ENCODE measurements around the gene TACC2.
"Not testable (repeated sequence)": the region's sequence is repeated elsewhere in the genome, so short reads cannot be mapped to it uniquely, and the experiment has no call there.

Gene TACC2

GRCh38 chr10:122191936-122192541, 203.1 kb downstream of the TACC2 start:
- DNase-seq (ENCODE audit: low spot score) = no peak

- DNase-seq (ENCODE audit: low spot score) = no peak
Measured at GRCh38 chr10:122194251-122194650, 205.3 kb downstream of the TACC2 start.

- no peak for DNase-seq (ENCODE audit: low spot score)
Measured at GRCh38 chr10:122196218-122196617, 207.3 kb downstream of the TACC2 start.

GRCh38 chr10:122197611-122198222, 208.8 kb downstream of the TACC2 start:
- no peak for DNase-seq (ENCODE audit: low spot score)

GRCh38 chr10:122198631-122199030, 209.7 kb downstream of the TACC2 start:
- no peak for DNase-seq (ENCODE audit: low spot score)

- DNase-seq (ENCODE audit: low spot score) = no peak
Measured at GRCh38 chr10:122199070-122199469, 210.1 kb downstream of the TACC2 start.

GRCh38 chr10:122199689-122200088, 210.7 kb downstream of the TACC2 start:
- DNase-seq (ENCODE audit: low spot score) = no peak

- DNase-seq (ENCODE audit: low spot score) = no peak
Measured at GRCh38 chr10:122201401-122201800, 212.4 kb downstream of the TACC2 start.

GRCh38 chr10:122203180-122203579, 214.2 kb downstream of the TACC2 start:
- not testable (repeated sequence) for DNase-seq (ENCODE audit: low spot score)

- DNase-seq (ENCODE audit: low spot score) = no peak
Measured at GRCh38 chr10:122204691-122205489, 215.9 kb downstream of the TACC2 start.

- no peak for DNase-seq (ENCODE audit: low spot score)
Measured at GRCh38 chr10:122206471-122207065, 217.6 kb downstream of the TACC2 start.

GRCh38 chr10:122207163-122207562, 218.2 kb downstream of the TACC2 start:
- DNase-seq (ENCODE audit: low spot score) = no peak

- DNase-seq (ENCODE audit: low spot score) = no peak
Measured at GRCh38 chr10:122207596-122207995, 218.6 kb downstream of the TACC2 start.

- DNase-seq (ENCODE audit: low spot score) = no peak
Measured at GRCh38 chr10:122208571-122209430, 219.8 kb downstream of the TACC2 start.

- DNase-seq (ENCODE audit: low spot score) = no peak
Measured at GRCh38 chr10:122210481-122211265, 221.7 kb downstream of the TACC2 start.

- DNase-seq (ENCODE audit: low spot score) = no peak
Measured at GRCh38 chr10:122213364-122213763, 224.4 kb downstream of the TACC2 start.

GRCh38 chr10:122213766-122214165, 224.8 kb downstream of the TACC2 start:
- no peak for DNase-seq (ENCODE audit: low spot score)

GRCh38 chr10:122216047-122216446, 227.1 kb downstream of the TACC2 start:
- DNase-seq (ENCODE audit: low spot score) = no peak

- no peak for DNase-seq (ENCODE audit: low spot score)
Measured at GRCh38 chr10:122219340-122219739, 230.4 kb downstream of the TACC2 start.

GRCh38 chr10:122220736-122221135, 231.8 kb downstream of the TACC2 start:
- no peak for DNase-seq (ENCODE audit: low spot score)

- no peak for DNase-seq (ENCODE audit: low spot score)
Measured at GRCh38 chr10:122221958-122222357, 233.0 kb downstream of the TACC2 start.
